CD4-positive, alpha-beta T cell (primary cell): ENCODE data around the gene KIAA0232. TPM values are rescaled to one million over a fixed set of nuclear protein-coding genes. Genes with fewer than 3 reads are reported as not detected.
"Not testable (repeated sequence)": the region's sequence is repeated elsewhere in the genome, so short reads cannot be mapped to it uniquely, and the experiment has no call there.

Source experiments
- ATAC-seq: fragments of 200-7000 bp; cut with Tn5 transposase; one replicate; pipeline ENCODE4 v1.10.0; 2022; ENCODE audit warnings: mild to moderate bottlenecking; ENCODE audit not compliant: poor library complexity
- CTCF ChIA-PET: fragments of 350-600 bp; sonication (Branson Sonifier 250); formaldehyde crosslinking; loops from one replicate; lab custom pipeline; 2021; ENCODE audit warnings: antibody characterized with exemption, inconsistent platforms; lab: Charles Lee
- POLR2A ChIA-PET: fragments of 350-600 bp; sonication (Branson Sonifier 250); formaldehyde crosslinking; loops from one replicate; lab custom pipeline; 2021; ENCODE audit warnings: antibody characterized with exemption, inconsistent platforms; lab: Charles Lee
- DNase-seq, 14 experiments: peaks; one replicate each; pipeline ENCODE4 v3.0.0-alpha.2; 2013 to 2020; ENCODE audit warnings: mixed read lengths in 2 of 14
- H3K27ac ChIP-seq, 2 donors: one replicate each; pipeline versions ENCODE4 v1.5.1 to v1.7.0; 2013; ENCODE audit warnings: low read length in 2 of 2, low read depth in 1 of 2, mild to moderate bottlenecking in 1 of 2
- H3K27me3 ChIP-seq, 2 experiments: 1 replicate in 1 of 2; 2 replicates in 1 of 2; pipeline versions ENCODE4 v1.6.1 to v1.7.0; 2013; ENCODE audit warnings: low read length in 2 of 2, control low read depth in 1 of 2, mild to moderate bottlenecking in 1 of 2, moderate library complexity in 1 of 2; ENCODE audit not compliant: insufficient read depth in 2 of 2, control insufficient read depth in 1 of 2
- H3K36me3 ChIP-seq: one replicate; pipeline ENCODE4 v1.6.1; 2013; ENCODE audit warnings: low read length, control low read depth; ENCODE audit not compliant: insufficient read depth
- H3K4me1 ChIP-seq: one replicate; pipeline ENCODE4 v1.6.1; 2013; ENCODE audit warnings: low read length, control low read depth; ENCODE audit not compliant: insufficient read depth
- H3K4me3 ChIP-seq: one replicate; pipeline ENCODE4 v1.5.1; 2013; ENCODE audit warnings: mild to moderate bottlenecking, low read length, moderate library complexity
- H3K9me3 ChIP-seq, 2 experiments: 1 replicate in 1 of 2; 2 replicates in 1 of 2; pipeline versions ENCODE4 v1.6.1 to v1.7.0; 2013; ENCODE audit warnings: low read length in 2 of 2, mild to moderate bottlenecking in 2 of 2, control low read depth in 1 of 2, moderate library complexity in 1 of 2; ENCODE audit not compliant: control insufficient read depth in 1 of 2, insufficient read depth in 1 of 2
- H3K27ac Mint-ChIP-seq: one replicate; pipeline ENCODE4 v1.8.0; 2020; ENCODE audit warnings: mixed read lengths
- H3K27me3 Mint-ChIP-seq: one replicate; pipeline ENCODE4 v1.8.0; 2021; ENCODE audit warnings: mixed read lengths
- H3K36me3 Mint-ChIP-seq: one replicate; pipeline ENCODE4 v1.8.0; 2021; ENCODE audit warnings: low read depth, mixed read lengths
- H3K4me1 Mint-ChIP-seq: one replicate; pipeline ENCODE4 v1.8.0; 2021; ENCODE audit warnings: low read depth, mixed read lengths
- H3K4me3 Mint-ChIP-seq: one replicate; pipeline ENCODE4 v1.8.0; 2020; ENCODE audit warnings: mild to moderate bottlenecking, mixed read lengths
- H3K9me3 Mint-ChIP-seq: one replicate; pipeline ENCODE4 v1.8.0; 2020; ENCODE audit warnings: mixed read lengths
- CTCF ChIP-seq: fragments of 200-600 bp; IDR thresholded peaks from one replicate; pipeline ENCODE4 v1.8.0; 2022; ENCODE audit warnings: antibody characterized with exemption, mild to moderate bottlenecking
- intact Hi-C, 2 experiments: fragments of 100-400 bp; cut with DNase I in 1 of 2; cut with micrococcal nuclease in 1 of 2; formaldehyde crosslinking; loops; one replicate each; pipeline versions ENCODE4 v1.15.1 to v1.9.0; 2023 to 2025; cut with DNase I, micrococcal nuclease
- total RNA-seq, 174 experiments: library from RNA in 2 of 174; stranded (reverse) in 2 of 174; gene quantifications; one replicate each; pipeline ENCODE4 v1.2.3 and lab custom pipeline; 2021 to 2026

Gene KIAA0232
- total RNA-seq, 2 experiments from 2014 or later: 15.3 to 17.8 TPM

GRCh38 chr4:6795821-6796220, 13.3 kb downstream of the KIAA0232 start:
- Mint-ChIP-seq H3K36me3 (peaks cover 37% of the 10 kb centered on the region), H3K27ac (no peak overlapping the region), H3K4me1 (peaks cover 67% of the 10 kb centered on the region), H3K9me3 (no peaks in the 10 kb centered on the region), H3K27me3 (no peaks in the 10 kb centered on the region), H3K4me3 (no peak overlapping the region)
- Histone ChIP-seq H3K4me1 (peaks cover 25% of the 10 kb centered on the region), H3K27ac (no peak overlapping the region), H3K27me3 (no peaks in the 10 kb centered on the region), H3K4me3 (no peak overlapping the region), H3K36me3 (peaks cover 6% of the 10 kb centered on the region), H3K9me3 (no peaks in the 10 kb centered on the region)
- POLR2A ChIA-PET: no interaction called here
- TF ChIP-seq CTCF: no peak
- intact Hi-C loops: no loop called here
- ATAC-seq (no peak), DNase-seq (no peak)
- CTCF ChIA-PET: interaction anchor here (0.7 to 2.8 kb wide), 2 partner anchors 11 to 75 kb away, joined by 3 to 7 read pairs; no protein-coding TSS in a partner anchor

- H3K9me3 Mint-ChIP-seq, intact Hi-C loops, H3K27ac Mint-ChIP-seq: not testable (repeated sequence)
Measured at GRCh38 chr4:6797368-6797767, 14.8 kb downstream of the KIAA0232 start.

GRCh38 chr4:6799091-6799490, 16.6 kb downstream of the KIAA0232 start:
- H3K4me3 ChIP-seq: no peak overlapping the region
- DNase-seq (no peak), ATAC-seq (no peak)
- no peaks in the 10 kb centered on the region for H3K27me3 ChIP-seq
- no peak overlapping the region for H3K27ac ChIP-seq
- no peak overlapping the region for H3K27ac Mint-ChIP-seq
- H3K36me3 Mint-ChIP-seq: peaks cover 30% of the 10 kb centered on the region
- no peaks in the 10 kb centered on the region for H3K27me3 Mint-ChIP-seq
- no peaks in the 10 kb centered on the region for H3K9me3 Mint-ChIP-seq
- H3K4me1 Mint-ChIP-seq: peaks cover 53% of the 10 kb centered on the region
- no peaks in the 10 kb centered on the region for H3K9me3 ChIP-seq
- intact Hi-C loops: no loop called here
- H3K4me1 ChIP-seq: peaks cover 18% of the 10 kb centered on the region
- H3K4me3 Mint-ChIP-seq: no peak overlapping the region
- H3K36me3 ChIP-seq: peaks cover 3% of the 10 kb centered on the region
- TF ChIP-seq CTCF: no peak
- POLR2A ChIA-PET: no interaction called here
- CTCF ChIA-PET: no interaction called here

More at GRCh38 chr4:6797368-6797767, 14.8 kb downstream of the KIAA0232 start:
- POLR2A ChIA-PET, H3K27me3 Mint-ChIP-seq, ATAC-seq, H3K27me3 ChIP-seq, DNase-seq, H3K27ac ChIP-seq, H3K4me3 Mint-ChIP-seq, H3K4me3 ChIP-seq, H3K9me3 ChIP-seq, H3K36me3 ChIP-seq: not testable (repeated sequence)
- CTCF ChIA-PET: interaction anchor here (0.7 to 2.8 kb wide), 2 partner anchors 12 to 13 kb away, joined by 3 to 7 read pairs; no protein-coding TSS in a partner anchor
- Mint-ChIP-seq H3K4me1 (peaks cover 55% of the 10 kb centered on the region), H3K36me3 (peaks cover 26% of the 10 kb centered on the region)
- H3K4me1 ChIP-seq: peaks cover 22% of the 10 kb centered on the region

GRCh38 chr4:6802025-6802424, 19.5 kb downstream of the KIAA0232 start:
- H3K4me1 ChIP-seq: peaks cover 8% of the 10 kb centered on the region
- H3K27me3 ChIP-seq: no peaks in the 10 kb centered on the region
- H3K36me3 Mint-ChIP-seq: peaks cover 10% of the 10 kb centered on the region
- no peak overlapping the region for H3K27ac Mint-ChIP-seq
- no peak overlapping the region for H3K4me3 Mint-ChIP-seq
- peaks cover 3% of the 10 kb centered on the region for H3K36me3 ChIP-seq
- ChIA-PET CTCF (no interaction called here), POLR2A (no interaction called here)
- no peak for ATAC-seq
- peaks cover 42% of the 10 kb centered on the region for H3K4me1 Mint-ChIP-seq
- no peak for TF ChIP-seq CTCF
- H3K9me3 Mint-ChIP-seq: no peaks in the 10 kb centered on the region
- no peaks in the 10 kb centered on the region for H3K27me3 Mint-ChIP-seq
- DNase-seq: no peak
- intact Hi-C loops: no loop called here
- H3K9me3 ChIP-seq: no peaks in the 10 kb centered on the region
- no peak overlapping the region for H3K4me3 ChIP-seq
- no peak overlapping the region for H3K27ac ChIP-seq
